ENCODE data around the gene RAP1GAP2.
A peak's percentile ranks its signal among the peaks of the same experiment; 100 is the strongest.

RAP1GAP2 gene

GRCh38 chr17:2786176-2786881 lies 9.9 kb upstream of the RAP1GAP2 start:
- DNase-seq = peak; percentile 92 to 95

- no peak for DNase-seq
These were observed 6.5 kb upstream of the RAP1GAP2 start for GRCh38 chr17:2789700-2790099.

- DNase-seq = peak; percentile 54 to 73
These were observed 3.7 kb upstream of the RAP1GAP2 start for GRCh38 chr17:2792366-2793169.

GRCh38 chr17:2794111-2794803 lies 2.0 kb upstream of the RAP1GAP2 start:
- DNase-seq = no peak

GRCh38 chr17:2795441-2796163 lies 636 bp upstream of the RAP1GAP2 start:
- no peak for DNase-seq

- no peak for DNase-seq
These were observed 988 bp downstream of the RAP1GAP2 start for GRCh38 chr17:2797226-2797625.

GRCh38 chr17:2797637-2798036 lies 1.4 kb downstream of the RAP1GAP2 start:
- no peak for DNase-seq

- DNase-seq = no peak
These were observed 1.9 kb downstream of the RAP1GAP2 start for GRCh38 chr17:2798188-2798587.

- DNase-seq = no peak
These were observed 2.4 kb downstream of the RAP1GAP2 start for GRCh38 chr17:2798678-2799077.

- DNase-seq = no peak
These were observed 3.4 kb downstream of the RAP1GAP2 start for GRCh38 chr17:2799653-2800052.

GRCh38 chr17:2800367-2800766 lies 4.1 kb downstream of the RAP1GAP2 start:
- no peak for DNase-seq

- DNase-seq = no peak
These were observed 5.6 kb downstream of the RAP1GAP2 start for GRCh38 chr17:2801841-2802240.

- DNase-seq = no peak
These were observed 6.3 kb downstream of the RAP1GAP2 start for GRCh38 chr17:2802574-2802973.

GRCh38 chr17:2803386-2803785 lies 7.1 kb downstream of the RAP1GAP2 start:
- DNase-seq = no peak

GRCh38 chr17:2803971-2804370 lies 7.7 kb downstream of the RAP1GAP2 start:
- DNase-seq = no peak

GRCh38 chr17:2804912-2805311 lies 8.7 kb downstream of the RAP1GAP2 start:
- DNase-seq = no peak

GRCh38 chr17:2805961-2806360 lies 9.7 kb downstream of the RAP1GAP2 start:
- no peak for DNase-seq

- no peak for DNase-seq
These were observed 12.4 kb downstream of the RAP1GAP2 start for GRCh38 chr17:2808367-2809335.

- DNase-seq = no peak
These were observed 13.1 kb downstream of the RAP1GAP2 start for GRCh38 chr17:2809337-2809736.

GRCh38 chr17:2814049-2814448 lies 17.8 kb downstream of the RAP1GAP2 start:
- no peak for DNase-seq

- peak; percentile 93 to 94 for DNase-seq
These were observed 18.5 kb downstream of the RAP1GAP2 start for GRCh38 chr17:2814481-2815341.

Measured in CD4-positive, alpha-beta T cell treated with Interleukin-1 beta for 1 hour (primary cell).